Endothelial cell of umbilical vein (primary cell): ENCODE measurements around the gene TPM1. TPM values are rescaled to one million over a fixed set of nuclear protein-coding genes. Genes with fewer than 3 reads are reported as not detected.

Source experiments
- BruUV-seq: library from RNA; stranded (reverse); fragments of 400-500 nt; replicated peaks from 2 replicates; lab custom pipeline; 2021; lab: Mats Ljungman, UMichigan
- CTCF ChIA-PET: fragments of 300-600, 350-600 bp; sonication (Branson Sonifier 250); formaldehyde crosslinking; loops from one replicate; lab custom pipeline; 2021; ENCODE audit warnings: antibody characterized with exemption, inconsistent platforms; lab: Charles Lee
- POLR2A ChIA-PET: fragments of 300-600, 350-600 bp; sonication (Branson Sonifier 250); formaldehyde crosslinking; loops from one replicate; lab custom pipeline; 2021; ENCODE audit warnings: antibody characterized with exemption, inconsistent platforms; lab: Charles Lee
- DNase-seq: peaks from one replicate; pipeline ENCODE4 v3.0.0-alpha.2; 2011; ENCODE audit warnings: low read depth, low spot score
- FAIRE-seq: peaks from 2 replicates; lab custom pipeline; 2011; peaks lifted over from hg19 to GRCh38; lab: Jason Lieb, UNC
- H2AFZ ChIP-seq: 2 replicates; pipeline ENCODE4 v1.6.0; 2012; ENCODE audit warnings: low read depth, low read length, control low read depth, inconsistent platforms
- H3K27ac ChIP-seq: 2 replicates; pipeline ENCODE4 v1.5.1; 2011; ENCODE audit warnings: low read depth, mild to moderate bottlenecking, control low read depth, low read length, moderate library complexity; ENCODE audit not compliant: insufficient read depth
- H3K27me3 ChIP-seq, 2 experiments: 2 replicates each; pipeline versions ENCODE4 v1.6.0 to v1.6.1; 2011; ENCODE audit warnings: low read length in 2 of 2, mixed read lengths in 1 of 2; ENCODE audit not compliant: control insufficient read depth in 2 of 2, insufficient read depth in 2 of 2
- H3K36me3 ChIP-seq, 2 experiments: 2 replicates in 1 of 2; 3 replicates in 1 of 2; pipeline ENCODE4 v1.5.1; 2011; ENCODE audit warnings: low read length in 2 of 2, mild to moderate bottlenecking in 1 of 2, moderate library complexity in 1 of 2; ENCODE audit not compliant: control insufficient read depth in 2 of 2, insufficient read depth in 2 of 2; ENCODE audit errors: extremely low read depth in 1 of 2
- H3K4me1 ChIP-seq: 3 replicates; pipeline ENCODE4 v1.5.1; 2011; ENCODE audit warnings: mild to moderate bottlenecking, low read length; ENCODE audit not compliant: control insufficient read depth, insufficient read depth; ENCODE audit errors: extremely low read depth
- H3K4me2 ChIP-seq: 2 replicates; pipeline ENCODE4 v1.6.1; 2011; ENCODE audit warnings: low read length, control low read depth, mixed read lengths; ENCODE audit not compliant: insufficient read depth
- H3K4me3 ChIP-seq, 3 experiments: fragments of 200-600 bp in 1 of 3; sonication (generic), shearing (Covaris generic) in 1 of 3; replicated peaks in 1 of 3; 2 replicates each; pipeline ENCODE4 v1.5.1; 2011 to 2016; ENCODE audit warnings: control low read depth in 3 of 3, low read length in 3 of 3, mild to moderate bottlenecking in 2 of 3, inconsistent platforms in 1 of 3, low read depth in 1 of 3, moderate library complexity in 1 of 3; ENCODE audit not compliant: insufficient read depth in 1 of 3
- H3K79me2 ChIP-seq: 2 replicates; pipeline ENCODE4 v1.6.0; 2012; ENCODE audit warnings: low read length, inconsistent platforms; ENCODE audit not compliant: control insufficient read depth, insufficient read depth
- H3K9ac ChIP-seq: replicated peaks from 2 replicates; pipeline ENCODE3; 2011; ENCODE audit warnings: low read length, control low read depth; ENCODE audit not compliant: insufficient read depth; ENCODE audit errors: extremely low read depth
- H3K9me1 ChIP-seq: replicated peaks from 3 replicates; pipeline ENCODE4 v1.6.0; 2011; ENCODE audit warnings: mild to moderate bottlenecking, low read length; ENCODE audit not compliant: control insufficient read depth, insufficient read depth; ENCODE audit errors: extremely low read depth
- H3K9me3 ChIP-seq: replicated peaks from 2 replicates; pipeline ENCODE4 v1.5.1; 2012; ENCODE audit warnings: low read length, inconsistent platforms; ENCODE audit not compliant: control insufficient read depth, insufficient read depth
- H4K20me1 ChIP-seq: replicated peaks from 2 replicates; pipeline ENCODE3; 2011; ENCODE audit warnings: mild to moderate bottlenecking, low read length; ENCODE audit not compliant: control insufficient read depth, insufficient read depth; ENCODE audit errors: extremely low read depth
- CTCF ChIP-seq, 2 donors: IDR thresholded peaks; 1 replicate in 1 of 2; 2 replicates in 1 of 2; pipeline ENCODE4 v1.5.1; 2011; ENCODE audit warnings: low read length in 2 of 2, mild to moderate bottlenecking in 2 of 2, moderate library complexity in 2 of 2, control low read depth in 1 of 2, inconsistent platforms in 1 of 2, low read depth in 1 of 2; ENCODE audit not compliant: insufficient read depth in 1 of 2; ENCODE audit errors: extremely low read depth in 1 of 2
- EZH2 ChIP-seq: IDR thresholded peaks from 2 replicates; pipeline ENCODE4 v1.6.1; 2012; ENCODE audit warnings: borderline replicate concordance, low read depth, mild to moderate bottlenecking, moderate library complexity, low read length, inconsistent platforms; ENCODE audit not compliant: severe bottlenecking
- FOS ChIP-seq: IDR thresholded peaks from 2 replicates; pipeline ENCODE4 v1.6.1; 2011; ENCODE audit warnings: mild to moderate bottlenecking, low read length, moderate library complexity, borderline replicate concordance; ENCODE audit not compliant: insufficient read depth
- GATA2 ChIP-seq: IDR thresholded peaks from 2 replicates; pipeline ENCODE4 v1.7.0; 2011; ENCODE audit warnings: low read depth, mild to moderate bottlenecking, moderate library complexity, mixed read lengths, low read length; ENCODE audit not compliant: insufficient read length, insufficient read depth
- JUN ChIP-seq: IDR thresholded peaks from 2 replicates; pipeline ENCODE4 v1.6.1; 2011; ENCODE audit warnings: borderline replicate concordance, low read depth; ENCODE audit not compliant: insufficient read length, insufficient read depth
- MAX ChIP-seq: IDR thresholded peaks from 2 replicates; pipeline ENCODE4 v1.6.1; 2011; ENCODE audit not compliant: insufficient read depth, insufficient read length
- MYC ChIP-seq: IDR thresholded peaks from one replicate; pipeline ENCODE4 v1.6.1; 2011; ENCODE audit warnings: mild to moderate bottlenecking, low read depth, low read length
- POLR2A ChIP-seq: IDR thresholded peaks from 2 replicates; pipeline ENCODE4 v1.6.1; 2012; ENCODE audit warnings: low read depth, mild to moderate bottlenecking, control low read depth, low read length
- POLR2AphosphoS5 ChIP-seq: IDR thresholded peaks from 2 replicates; pipeline ENCODE4 v1.6.1; 2012; ENCODE audit warnings: low read depth, mild to moderate bottlenecking, control low read depth, low read length, moderate library complexity; ENCODE audit not compliant: insufficient read depth
- dilution Hi-C: fragments of 300-500 bp; cut with MboI; formaldehyde crosslinking; loops from one replicate; pipeline ENCODE4 v1.15.0; 2019; ENCODE audit warnings: low sequenced_read_pairs; ENCODE audit not compliant: extremely low pct_ligation_motif_present
- intact Hi-C: fragments of 100-400 bp; cut with micrococcal nuclease; formaldehyde crosslinking; loops from one replicate; pipeline ENCODE4 v1.10.0; 2022
- polyA plus RNA-seq, 4 experiments: library from polyadenylated mRNA; depleted of rRNA in 3 of 4; stranded (reverse) in 3 of 4; unstranded in 1 of 4; fragments of >200 nt; gene quantifications; 2 replicates each; pipeline versions ENCODE4 v1.2.1 to v1.2.3, GENCODE V29; 2011 to 2012; ENCODE audit warnings: missing spikeins in 1 of 4
- total RNA-seq: library from RNA; stranded (reverse); gene quantifications from 2 replicates; pipeline ENCODE4 v1.2.3, GENCODE V29; 2021

Gene TPM1
- total and polyA plus RNA-seq, 2 donors (not counting 3 experiments of a cell fraction or from before 2014, with no cell fraction given) = 518 to 558 TPM

DNA sequence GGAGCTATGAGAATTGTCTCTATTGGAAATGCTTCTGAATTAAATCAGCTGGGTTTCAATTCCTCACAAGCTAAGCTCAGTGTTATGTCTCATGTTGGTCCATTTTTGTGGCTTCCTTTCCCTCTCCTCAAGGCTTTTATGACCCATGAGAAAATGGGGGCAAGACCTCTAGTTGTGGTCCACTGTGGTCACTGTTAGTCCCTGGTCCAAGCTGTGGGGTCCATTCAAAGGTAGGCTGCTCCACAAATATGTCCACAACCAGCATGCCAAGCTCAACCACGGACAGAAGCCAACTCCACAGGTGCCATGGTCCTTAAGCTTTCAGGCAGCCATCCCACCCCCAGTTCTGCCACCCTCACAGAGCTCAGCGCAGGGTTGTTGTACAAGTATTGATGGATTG is 14.9 kb upstream of the TPM1 start:
- dilution Hi-C loops = no loop called here
- no peaks in the 10 kb centered on the region for H4K20me1 ChIP-seq
- no peak overlapping the region for H2AFZ ChIP-seq
- TF ChIP-seq EZH2 (no peak), FOS (no peak), POLR2A (no peak), CTCF (IDR thresholded peaks at IDR 0.05; ENCODE audit: extremely low read depth in 1 of 2, insufficient read depth in 1 of 2, low read depth in 1 of 2, low read length in 2 of 2) (no peak), GATA2 (no peak), MYC (no peak), POLR2AphosphoS5 (no peak), MAX (no peak), JUN (no peak)
- ChIA-PET CTCF (interaction anchor here (0.8 kb wide), 2 partner anchors 38 to 179 kb away, joined by 3 read pairs; no protein-coding TSS in a partner anchor), POLR2A (no interaction called here)
- H3K9me1 ChIP-seq = no peaks in the 10 kb centered on the region
- BruUV-seq = no TSS peak
- no peaks in the 10 kb centered on the region for H3K36me3 ChIP-seq
- no peaks in the 10 kb centered on the region for H3K27me3 ChIP-seq
- H3K9me3 ChIP-seq = no peaks in the 10 kb centered on the region
- H3K9ac ChIP-seq = no peak overlapping the region
- no peak overlapping the region for H3K27ac ChIP-seq
- peaks cover 5% of the 10 kb centered on the region for H3K4me1 ChIP-seq
- no peaks in the 10 kb centered on the region for H3K79me2 ChIP-seq
- intact Hi-C loops = no loop called here
- DNase-seq (no peak), FAIRE-seq (no peak)
- H3K4me2 ChIP-seq = no peak overlapping the region
- H3K4me3 ChIP-seq = no peak overlapping the region
